ENCODE measurements around the gene BTG1.

DNA sequence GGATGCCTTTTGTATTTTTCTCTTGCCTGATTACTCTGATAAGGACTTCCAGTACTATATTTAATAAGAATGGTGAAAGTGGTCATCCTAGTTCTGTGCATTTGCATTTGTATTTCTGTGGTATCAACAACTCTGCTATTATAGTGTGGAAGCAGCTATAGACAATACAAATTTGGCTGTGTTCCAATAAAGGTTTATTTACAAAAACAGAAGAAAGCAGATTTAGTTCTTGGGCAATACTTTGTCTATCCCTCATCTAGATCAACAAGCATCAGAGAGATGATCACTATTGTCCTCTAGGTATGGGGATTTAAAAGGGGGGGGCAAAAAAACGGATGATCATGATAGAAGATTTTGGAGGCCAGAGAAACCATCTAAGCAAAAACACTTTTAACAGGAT, 19.1 kb upstream of the BTG1 start:
- TF ChIP-seq POLR2A (IDR thresholded peaks at IDR 0.05; ENCODE audit: low read length) (no peak), GATA1 (IDR thresholded peaks at IDR 0.05; ENCODE audit: low read depth, low read length) (no peak)

Data from erythroblast (primary cell).